Gastroesophageal sphincter (tissue), 3 donors: Measurements from ENCODE around the gene AK5.

ENCODE experiments used
- CTCF ChIP-seq, 4 experiments: fragments of 200-600 bp in 2 of 4; fragments of 450-650 bp in 2 of 4; sonication (generic) in 1 of 4; IDR thresholded peaks; one replicate each; pipeline ENCODE4 v1.5.1; 2017 to 2019; ENCODE audit warnings: antibody characterized with exemption in 4 of 4, mild to moderate bottlenecking in 2 of 4, moderate library complexity in 2 of 4
- EP300 ChIP-seq: sonication (generic); formaldehyde crosslinking; IDR thresholded peaks from one replicate; pipeline ENCODE4 v1.6.1; 2017; ENCODE audit warnings: antibody characterized with exemption, mild to moderate bottlenecking
- POLR2A ChIP-seq, 2 donors: fragments of 450-650 bp; IDR thresholded peaks; one replicate each; pipeline ENCODE4 v1.6.1; 2017; ENCODE audit warnings: antibody characterized with exemption in 2 of 2, mild to moderate bottlenecking in 2 of 2, moderate library complexity in 1 of 2
- POLR2AphosphoS5 ChIP-seq: sonication (generic); formaldehyde crosslinking; IDR thresholded peaks from one replicate; pipeline ENCODE4 v1.6.1; 2017; ENCODE audit warnings: antibody characterized with exemption

DNA sequence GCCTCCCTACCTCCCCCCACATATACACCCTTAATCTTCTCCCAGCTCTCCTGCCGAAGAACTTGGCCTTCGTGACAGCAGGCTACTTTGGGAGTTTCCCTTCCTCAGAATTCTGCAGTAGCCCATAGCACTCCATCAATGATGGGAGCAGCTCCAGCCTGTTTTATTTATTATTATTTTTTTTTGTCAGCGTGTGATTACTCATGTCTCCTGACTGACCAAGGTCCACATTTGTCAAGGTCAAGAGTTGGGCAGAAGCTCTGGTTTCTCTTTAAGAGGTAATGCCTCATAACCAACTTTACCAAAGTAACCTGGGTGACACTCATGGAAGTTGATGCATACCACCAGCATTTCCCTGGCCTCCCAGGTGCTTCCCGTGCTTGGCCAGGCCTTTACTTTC, 275.2 kb downstream of the AK5 start:
- TF ChIP-seq POLR2A (IDR thresholded peaks at IDR 0.05) (no peak), CTCF (IDR thresholded peaks at IDR 0.05) (no peak), POLR2AphosphoS5 (no peak), EP300 (no peak)
